ENCODE data around the gene ANKRD13B. TPM values are rescaled to one million over a fixed set of nuclear protein-coding genes. Genes with fewer than 3 reads are reported as not detected.

ANKRD13B gene
- total RNA-seq, 1 donor from 2014 or later = 7.6 TPM

- Mint-ChIP-seq H3K27ac (ENCODE audit: unreplicated experiment) (no peak overlapping the region), H3K4me3 (ENCODE audit: unreplicated experiment) (no peak overlapping the region), H3K9me3 (ENCODE audit: unreplicated experiment) (no peaks in the 10 kb centered on the region), H3K36me3 (ENCODE audit: low read depth, unreplicated experiment) (peaks cover 6% of the 10 kb centered on the region), H3K4me1 (ENCODE audit: unreplicated experiment) (no peaks in the 10 kb centered on the region), H3K27me3 (ENCODE audit: unreplicated experiment) (peaks cover 10% of the 10 kb centered on the region)
- DNase-seq (ENCODE audit: low spot score) = no peak
- TF ChIP-seq CTCF (IDR thresholded peaks at IDR 0.05; ENCODE audit: unreplicated experiment) = no peak
These were observed 14.7 kb downstream of the ANKRD13B start for GRCh38 chr17:29607557-29608195.

DNA sequence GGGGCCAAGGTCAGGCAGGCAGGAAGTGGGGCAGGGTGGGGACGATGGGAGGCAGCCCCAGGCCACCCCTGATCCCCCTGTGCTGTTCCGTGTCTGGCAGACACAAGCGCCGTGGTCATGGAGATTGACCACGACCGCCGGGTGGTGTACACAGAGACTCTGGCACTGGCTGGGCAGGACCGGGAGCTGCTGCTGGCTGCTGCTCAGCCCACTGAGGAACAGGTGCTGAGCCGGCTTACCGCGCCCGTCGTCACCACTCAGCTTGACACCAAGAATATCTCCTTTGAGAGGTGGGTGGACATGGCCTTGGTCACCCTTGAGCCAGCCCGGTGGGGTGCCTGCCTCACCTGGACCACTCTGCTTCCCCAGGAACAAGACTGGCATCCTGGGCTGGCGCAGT is 16.1 kb downstream of the ANKRD13B start:
- no peak for TF ChIP-seq CTCF (IDR thresholded peaks at IDR 0.05; ENCODE audit: unreplicated experiment)
- H3K27me3 Mint-ChIP-seq (ENCODE audit: unreplicated experiment) = peaks cover 12% of the 10 kb centered on the region
- no peak for DNase-seq (ENCODE audit: low spot score)
- peaks cover 6% of the 10 kb centered on the region for H3K36me3 Mint-ChIP-seq (ENCODE audit: low read depth, unreplicated experiment)
- H3K27ac Mint-ChIP-seq (ENCODE audit: unreplicated experiment) = no peak overlapping the region
- peaks cover 3% of the 10 kb centered on the region for H3K4me1 Mint-ChIP-seq (ENCODE audit: unreplicated experiment)
- H3K4me3 Mint-ChIP-seq (ENCODE audit: unreplicated experiment) = no peak overlapping the region
- H3K9me3 Mint-ChIP-seq (ENCODE audit: unreplicated experiment) = no peaks in the 10 kb centered on the region

DNA sequence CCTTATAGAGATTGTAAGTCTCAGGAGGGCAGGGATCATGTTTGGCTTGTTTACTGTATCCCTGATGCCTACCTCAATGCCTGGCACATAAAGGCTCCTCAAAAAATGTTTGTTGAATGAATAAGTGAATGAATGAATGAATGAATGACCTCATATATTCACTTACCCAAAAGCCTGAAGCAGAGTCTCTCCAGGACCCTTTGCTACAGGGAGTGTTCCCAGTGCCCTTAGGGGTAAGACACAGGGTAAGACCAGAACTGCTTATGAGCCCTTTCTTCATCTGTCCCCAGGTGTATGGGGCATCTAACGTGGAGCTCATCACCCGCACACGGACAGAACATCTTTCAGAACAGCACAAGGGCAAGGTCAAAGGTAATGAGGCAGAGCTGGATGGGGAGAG is 17.5 kb downstream of the ANKRD13B start:
- Mint-ChIP-seq H3K27me3 (ENCODE audit: unreplicated experiment) (peaks cover 13% of the 10 kb centered on the region), H3K36me3 (ENCODE audit: low read depth, unreplicated experiment) (peaks cover 6% of the 10 kb centered on the region), H3K9me3 (ENCODE audit: unreplicated experiment) (no peaks in the 10 kb centered on the region), H3K27ac (ENCODE audit: unreplicated experiment) (no peak overlapping the region), H3K4me1 (ENCODE audit: unreplicated experiment) (peaks cover 6% of the 10 kb centered on the region), H3K4me3 (ENCODE audit: unreplicated experiment) (no peak overlapping the region)
- TF ChIP-seq CTCF (IDR thresholded peaks at IDR 0.05; ENCODE audit: unreplicated experiment) = no peak
- DNase-seq (ENCODE audit: low spot score) = no peak

DNA sequence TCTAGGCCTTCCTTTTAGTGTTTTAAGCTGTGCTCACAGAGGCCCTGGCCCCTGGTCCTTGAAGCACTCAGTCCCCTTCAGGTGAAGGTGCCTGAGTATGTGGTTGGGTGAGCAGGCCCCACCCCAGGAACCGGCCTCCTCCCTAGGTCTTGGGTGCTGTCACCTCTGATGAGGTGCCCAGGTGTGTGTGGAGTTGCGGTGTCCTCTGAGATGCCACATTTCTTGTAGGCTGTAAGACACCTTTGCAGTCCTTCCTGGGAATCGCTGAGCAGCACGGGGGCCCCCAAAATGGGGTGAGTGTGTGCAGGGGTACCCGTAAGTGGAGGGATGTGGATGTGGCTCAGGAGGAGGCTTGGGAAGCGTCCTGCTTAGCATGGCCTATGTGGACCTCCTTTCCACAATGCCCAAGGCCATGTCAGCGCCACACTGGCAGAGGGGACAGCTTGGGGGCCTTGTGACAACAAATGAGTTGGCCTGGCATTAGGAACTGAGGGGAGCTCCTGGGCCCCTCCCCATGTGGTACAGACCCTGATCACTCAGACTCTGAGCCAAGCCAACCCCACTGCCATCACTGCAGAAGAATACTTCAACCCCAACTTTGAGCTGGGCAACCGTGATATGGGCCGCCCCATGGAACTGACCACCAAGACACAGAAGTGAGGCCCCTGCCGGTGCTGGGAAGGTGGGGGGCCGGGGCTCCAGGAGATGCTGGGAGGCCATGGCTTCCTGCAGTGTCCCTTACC is 18.6 kb downstream of the ANKRD13B start:
- Mint-ChIP-seq H3K27ac (ENCODE audit: unreplicated experiment) (no peak overlapping the region), H3K36me3 (ENCODE audit: low read depth, unreplicated experiment) (peaks cover 6% of the 10 kb centered on the region), H3K4me3 (ENCODE audit: unreplicated experiment) (no peak overlapping the region), H3K4me1 (ENCODE audit: unreplicated experiment) (peaks cover 9% of the 10 kb centered on the region), H3K9me3 (ENCODE audit: unreplicated experiment) (no peaks in the 10 kb centered on the region), H3K27me3 (ENCODE audit: unreplicated experiment) (peaks cover 19% of the 10 kb centered on the region)
- no peak for TF ChIP-seq CTCF (IDR thresholded peaks at IDR 0.05; ENCODE audit: unreplicated experiment)
- no peak for DNase-seq (ENCODE audit: low spot score)

DNA sequence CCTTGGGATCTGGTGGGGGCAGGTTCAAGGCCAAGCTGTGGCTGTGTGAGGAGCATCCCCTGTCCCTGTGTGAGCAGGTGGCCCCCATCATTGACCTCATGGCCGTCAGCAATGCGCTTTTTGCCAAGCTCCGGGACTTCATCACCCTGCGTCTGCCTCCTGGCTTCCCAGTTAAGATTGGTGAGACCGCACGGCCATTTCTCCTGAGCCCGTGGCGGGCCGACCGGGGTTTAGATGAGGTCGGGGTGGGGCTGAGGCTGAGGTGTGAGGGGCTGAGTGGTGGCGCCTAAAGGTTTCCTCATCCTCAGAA is 19.1 kb downstream of the ANKRD13B start:
- Mint-ChIP-seq H3K27me3 (ENCODE audit: unreplicated experiment) (peaks cover 23% of the 10 kb centered on the region), H3K27ac (ENCODE audit: unreplicated experiment) (no peak overlapping the region), H3K36me3 (ENCODE audit: low read depth, unreplicated experiment) (peaks cover 6% of the 10 kb centered on the region), H3K4me3 (ENCODE audit: unreplicated experiment) (no peak overlapping the region), H3K9me3 (ENCODE audit: unreplicated experiment) (no peaks in the 10 kb centered on the region), H3K4me1 (ENCODE audit: unreplicated experiment) (peaks cover 14% of the 10 kb centered on the region)
- DNase-seq (ENCODE audit: low spot score) = no peak
- no peak for TF ChIP-seq CTCF (IDR thresholded peaks at IDR 0.05; ENCODE audit: unreplicated experiment)

Measured in endothelial cell (in vitro differentiated cells).